GM19035 (cell line): ENCODE results near the gene B3GNT3.
"Not testable (repeated sequence)": the region's sequence is repeated elsewhere in the genome, so short reads cannot be mapped to it uniquely, and the experiment has no call there.

Source experiments
- ATAC-seq: cut with Tn5 transposase; IDR thresholded peaks from one replicate; pipeline ENCODE4 v1.9.1; 2021; ENCODE audit not compliant: unreplicated experiment

B3GNT3 gene

GRCh38 chr19:17796838-17797423, 2.0 kb downstream of the B3GNT3 start:
- no peak for ATAC-seq

GRCh38 chr19:17797424-17798201, 2.7 kb downstream of the B3GNT3 start:
- no peak for ATAC-seq

GRCh38 chr19:17798599-17798998, 3.7 kb downstream of the B3GNT3 start:
- ATAC-seq = not testable (repeated sequence)

GRCh38 chr19:17802137-17802858, 7.4 kb downstream of the B3GNT3 start:
- no peak for ATAC-seq

- ATAC-seq = no peak
Observed at GRCh38 chr19:17803264-17803896, 8.4 kb downstream of the B3GNT3 start.

GRCh38 chr19:17805427-17805826, 10.5 kb downstream of the B3GNT3 start:
- ATAC-seq = no peak

GRCh38 chr19:17806945-17807344, 12.0 kb downstream of the B3GNT3 start:
- ATAC-seq = no peak

GRCh38 chr19:17807731-17808316, 12.9 kb downstream of the B3GNT3 start:
- ATAC-seq = no peak

- no peak for ATAC-seq
Observed at GRCh38 chr19:17811103-17811502, 16.2 kb downstream of the B3GNT3 start.

GRCh38 chr19:17811681-17812080, 16.7 kb downstream of the B3GNT3 start:
- ATAC-seq = no peak

GRCh38 chr19:17812099-17812498, 17.2 kb downstream of the B3GNT3 start:
- no peak for ATAC-seq

- no peak for ATAC-seq
Observed at GRCh38 chr19:17817668-17818363, 22.9 kb downstream of the B3GNT3 start.

GRCh38 chr19:17821190-17821589, 26.3 kb downstream of the B3GNT3 start, which contains the start of gene INSL3:
INSL3 (minus strand) TSS chr19:17821519; CDS start chr19:17821506, 13 bp downstream.
- ATAC-seq = no peak

- no peak for ATAC-seq
Observed at GRCh38 chr19:17824339-17824738, 29.4 kb downstream of the B3GNT3 start.

GRCh38 chr19:17826508-17827056, 31.6 kb downstream of the B3GNT3 start:
- ATAC-seq = no peak

- no peak for ATAC-seq
Observed at GRCh38 chr19:17829855-17830566, 35.1 kb downstream of the B3GNT3 start.

GRCh38 chr19:17830567-17831418, 35.9 kb downstream of the B3GNT3 start:
- no peak for ATAC-seq

- ATAC-seq = no peak
Observed at GRCh38 chr19:17831419-17831888, 36.5 kb downstream of the B3GNT3 start.
